Stimulated activated CD4-positive, alpha-beta T cell treated with anti-CD3 and anti-CD28 coated beads, TNF-alpha, amount 100 ng/mL, for 48 hours (primary cell): ENCODE results near the gene TESMIN.

Experiments used
- DNase-seq, 3 donors: peaks; one replicate each; pipeline ENCODE4 v3.0.0-alpha.2; 2020; ENCODE audit warnings: low read depth in 3 of 3

TESMIN gene

GRCh38 chr11:68660066-68660810 lies 91.1 kb downstream of the TESMIN start:
- DNase-seq = no peak

GRCh38 chr11:68659158-68659921 lies 92.0 kb downstream of the TESMIN start:
- DNase-seq = no peak

GRCh38 chr11:68658661-68659060 lies 92.7 kb downstream of the TESMIN start:
- no peak for DNase-seq

GRCh38 chr11:68658097-68658496 lies 93.2 kb downstream of the TESMIN start:
- DNase-seq = no peak
